H4 (cell line): Measurements from ENCODE around the gene MCL1. TPM values are rescaled to one million over a fixed set of nuclear protein-coding genes. Genes with fewer than 3 reads are reported as not detected.
"Not testable (repeated sequence)": the region's sequence is repeated elsewhere in the genome, so short reads cannot be mapped to it uniquely, and the experiment has no call there.

Experiments
- DNase-seq: peaks from one replicate; pipeline ENCODE4 v3.0.0-alpha.2; 2015; ENCODE audit warnings: low spot score
- total RNA-seq: library from RNA; depleted of rRNA; stranded (reverse); fragments of >200 nt; shearing (Covaris generic); gene quantifications from 2 replicates; pipeline ENCODE4 v1.2.3, GENCODE V29; 2014

Gene MCL1
- total RNA-seq, 1 experiment from 2014 or later, result 98.6 TPM

- DNase-seq, result not testable (repeated sequence)
Observed at GRCh38 chr1:150602372-150602771, 23.0 kb upstream of the MCL1 start.

DNA sequence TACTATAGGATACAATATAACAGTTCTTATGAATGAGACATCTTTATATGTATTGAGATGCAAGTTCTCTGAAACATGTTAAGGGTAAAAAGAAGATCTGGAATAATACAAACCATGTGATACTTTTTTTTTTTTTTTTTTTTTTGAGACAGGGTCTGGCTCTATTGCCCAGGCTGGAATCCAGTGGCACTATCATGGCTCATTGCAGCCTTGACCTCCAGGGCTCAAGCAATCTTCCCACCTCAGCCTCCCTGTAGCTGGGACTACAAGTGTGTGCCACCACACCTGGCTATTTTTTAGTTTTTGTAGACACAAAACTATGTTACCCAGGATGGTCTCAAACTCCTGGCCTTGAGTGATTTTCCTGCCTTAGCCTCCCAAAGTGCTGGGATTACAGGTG, 22.1 kb upstream of the MCL1 start:
- no peak for DNase-seq

GRCh38 chr1:150598346-150598745, 18.9 kb upstream of the MCL1 start:
- not testable (repeated sequence) for DNase-seq

DNA sequence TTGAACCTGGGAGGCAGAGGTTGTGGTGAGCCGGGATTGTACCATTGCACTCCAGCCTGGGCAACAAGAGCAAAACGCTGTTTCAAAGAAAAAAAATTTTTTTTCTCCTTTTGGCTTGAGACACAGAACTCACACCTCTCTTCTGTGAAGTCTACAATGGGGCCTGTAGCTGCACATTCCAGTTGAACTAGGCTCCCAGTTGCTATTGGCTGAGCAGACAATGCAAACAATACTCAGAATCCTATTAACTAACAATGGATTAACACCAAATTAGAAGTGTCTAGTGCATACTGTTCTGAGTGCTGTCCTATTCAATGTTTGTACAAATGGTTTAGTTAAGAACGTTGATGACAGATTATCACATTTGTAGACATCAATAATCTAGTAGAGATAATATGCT, 17.6 kb upstream of the MCL1 start:
- DNase-seq, result no peak

GRCh38 chr1:150596095-150596892, 16.9 kb upstream of the MCL1 start:
- no peak for DNase-seq

DNA sequence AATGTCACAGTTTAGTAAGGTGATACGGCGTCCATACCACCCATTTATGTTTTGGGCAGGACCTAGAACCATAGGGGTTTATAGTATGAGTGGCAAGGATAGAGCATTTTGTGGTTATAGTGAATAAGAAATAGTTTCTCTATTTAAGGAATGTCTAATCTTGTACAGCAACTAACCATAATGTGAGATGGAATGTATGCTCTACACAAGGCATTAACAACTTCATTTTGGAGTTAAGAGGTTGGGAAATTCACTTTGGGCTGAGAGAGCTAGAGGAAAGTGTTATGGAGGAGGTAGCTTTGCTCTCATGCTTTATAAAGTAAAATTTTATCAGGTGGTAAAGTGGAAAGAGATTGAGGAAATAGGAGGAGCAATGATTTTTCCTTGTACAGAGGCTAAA, 3.0 kb upstream of the MCL1 start:
- DNase-seq, result no peak

DNA sequence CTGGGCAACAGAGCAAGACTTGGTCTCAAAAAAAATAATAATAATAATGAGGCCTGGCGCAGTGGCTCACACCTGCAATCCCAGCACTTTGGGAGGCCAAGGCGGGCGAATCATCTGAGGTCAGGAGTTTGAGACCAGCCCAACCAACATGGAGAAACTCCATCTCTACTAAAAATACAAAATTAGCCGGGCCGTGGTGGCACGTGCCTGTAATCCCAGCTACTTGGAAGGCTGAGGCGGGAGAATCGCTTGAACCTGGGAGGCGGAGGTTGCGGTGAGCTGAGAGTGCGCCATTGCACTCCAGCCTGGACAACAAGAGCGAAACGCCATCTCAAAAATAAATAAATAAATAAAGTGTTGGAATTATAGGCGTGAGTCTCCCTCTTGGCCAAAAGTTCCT, 2.6 kb upstream of the MCL1 start:
- DNase-seq, result not testable (repeated sequence)

GRCh38 chr1:150581437-150581836, 2.0 kb upstream of the MCL1 start:
- DNase-seq, result not testable (repeated sequence)

- not testable (repeated sequence) for DNase-seq
Observed at GRCh38 chr1:150580966-150581365, 1.6 kb upstream of the MCL1 start.

DNA sequence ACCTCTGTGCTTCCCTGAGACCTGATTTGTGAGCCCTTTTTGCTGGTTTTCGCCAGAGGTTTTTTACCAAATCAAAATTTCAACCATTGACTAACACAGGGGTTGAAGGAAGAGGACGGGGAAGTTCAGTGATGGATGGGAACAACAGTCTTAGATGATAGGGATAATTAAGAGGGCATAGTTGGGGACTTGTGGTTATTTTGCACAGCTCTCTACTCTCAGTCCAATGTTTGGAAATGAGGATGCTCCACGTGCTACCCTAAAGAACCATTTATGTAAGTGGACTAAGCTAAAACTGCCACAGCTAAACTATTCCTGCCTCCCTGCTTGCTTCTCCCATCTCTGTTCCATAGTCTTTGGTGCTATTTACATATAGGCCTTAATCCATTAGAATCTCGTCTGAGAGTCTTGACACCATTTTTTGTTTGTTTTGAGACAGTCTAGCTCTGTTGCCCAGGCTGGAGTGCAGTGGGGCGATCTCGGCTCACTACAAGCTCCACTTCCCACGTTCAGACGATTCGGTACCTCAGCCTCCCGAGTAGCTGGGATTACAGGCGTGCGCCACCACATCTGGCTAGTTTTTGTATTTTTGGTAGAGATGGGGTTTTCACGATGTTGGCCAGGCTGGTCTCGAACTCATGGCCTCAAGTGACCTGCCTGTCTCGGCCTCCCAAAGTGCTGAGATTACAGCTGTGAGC, 684 bp upstream of the MCL1 start:
- no peak for DNase-seq

DNA sequence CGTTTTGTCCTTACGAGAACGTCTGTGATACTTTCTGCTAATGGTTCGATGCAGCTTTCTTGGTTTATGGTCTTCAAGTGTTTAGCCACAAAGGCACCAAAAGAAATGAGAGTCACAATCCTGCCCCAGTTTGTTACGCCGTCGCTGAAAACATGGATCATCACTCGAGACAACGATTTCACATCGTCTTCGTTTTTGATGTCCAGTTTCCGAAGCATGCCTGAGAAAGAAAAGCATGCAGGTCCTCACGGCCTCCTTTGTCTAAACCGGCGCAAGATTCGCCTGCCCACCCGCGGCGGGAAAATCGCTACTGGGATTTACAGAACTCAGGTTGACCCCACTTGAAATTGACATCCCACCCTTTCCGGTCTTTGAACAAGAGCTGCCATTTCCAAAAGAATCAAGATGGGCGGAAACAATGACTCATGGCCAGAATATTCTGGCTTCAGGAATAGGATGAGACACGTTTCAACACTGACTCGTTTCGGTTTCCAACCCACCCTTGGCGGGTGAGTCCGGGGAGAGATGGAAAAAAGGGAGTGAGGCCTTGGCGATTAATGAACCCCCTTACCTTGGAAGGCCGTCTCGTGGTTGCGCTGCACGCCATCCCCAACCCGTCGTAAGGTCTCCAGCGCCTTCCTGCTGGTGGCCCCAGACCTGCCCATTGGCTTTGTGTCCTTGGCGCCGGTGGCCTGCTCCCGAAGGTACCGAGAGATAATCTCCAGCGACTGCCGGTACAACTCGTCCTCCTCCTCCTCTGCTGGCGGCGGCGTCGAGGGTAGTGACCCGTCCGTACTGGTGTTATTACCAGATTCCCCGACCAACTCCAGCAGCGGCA, 919 bp downstream of the MCL1 start:
- no peak for DNase-seq

DNA sequence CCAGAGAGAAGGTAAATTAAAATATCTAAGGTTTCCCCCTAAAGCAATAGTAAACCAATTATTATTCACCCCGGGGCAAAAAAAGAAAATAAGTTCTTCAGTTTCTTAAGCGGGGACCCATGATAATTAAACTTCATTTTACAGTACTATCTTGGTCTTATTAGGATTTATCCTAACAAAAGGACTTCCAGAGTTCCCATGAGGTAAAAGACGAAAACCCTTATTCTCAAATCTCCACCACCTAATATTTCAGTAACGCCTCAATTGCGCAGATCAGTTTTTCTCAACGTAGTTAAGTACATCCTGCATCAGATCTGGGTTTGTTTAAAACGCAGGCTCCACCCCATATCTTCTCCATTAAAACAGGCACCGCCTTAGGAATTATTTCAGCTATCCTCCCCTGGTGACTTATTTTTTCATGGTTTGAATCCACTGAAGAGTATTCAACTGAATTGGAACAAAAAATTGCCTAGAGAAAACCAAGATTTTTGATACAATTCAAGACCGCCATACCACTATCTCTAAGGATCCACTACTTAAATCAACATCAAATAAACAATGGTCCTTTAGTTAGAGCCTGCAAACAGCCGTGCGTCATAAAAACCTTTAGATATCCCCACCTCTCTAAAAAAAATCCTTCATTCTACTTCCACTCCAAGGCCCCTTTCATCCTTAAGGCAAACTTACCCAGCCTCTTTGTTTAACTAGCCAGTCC, 1.7 kb downstream of the MCL1 start:
- no peak for DNase-seq

DNA sequence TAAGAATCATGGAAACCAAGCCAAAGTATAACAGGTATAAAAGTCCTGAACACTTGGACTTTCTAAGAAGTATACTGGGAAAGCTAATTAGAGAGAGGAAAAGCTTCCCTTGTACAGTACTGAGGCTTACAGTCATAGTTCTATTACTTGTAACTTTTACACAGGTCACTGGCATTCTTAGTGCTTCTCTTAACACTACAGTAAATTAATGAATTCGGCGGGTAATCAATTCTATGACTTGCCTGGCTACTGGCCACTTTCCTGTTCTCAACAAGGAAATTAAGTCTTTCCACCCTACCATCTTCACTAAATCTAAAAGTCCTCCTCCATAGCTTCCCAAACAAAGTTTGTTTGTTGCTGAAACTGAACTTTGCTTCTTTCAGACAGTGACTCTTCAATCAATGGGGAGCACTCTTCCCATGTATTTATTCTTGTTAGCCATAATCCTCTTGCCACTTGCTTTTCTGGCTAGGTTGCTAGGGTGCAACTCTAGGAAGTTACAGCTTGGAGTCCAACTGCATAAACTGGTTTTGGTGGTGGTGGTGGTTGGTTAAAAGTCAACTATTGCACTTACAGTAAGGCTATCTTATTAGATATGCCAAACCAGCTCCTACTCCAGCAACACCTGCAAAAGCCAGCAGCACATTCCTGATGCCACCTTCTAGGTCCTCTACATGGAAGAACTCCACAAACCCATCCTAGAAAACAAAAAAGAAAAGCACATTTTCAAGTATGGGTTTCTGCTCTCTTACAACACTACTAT, 2.4 kb downstream of the MCL1 start:
- no peak for DNase-seq

DNA sequence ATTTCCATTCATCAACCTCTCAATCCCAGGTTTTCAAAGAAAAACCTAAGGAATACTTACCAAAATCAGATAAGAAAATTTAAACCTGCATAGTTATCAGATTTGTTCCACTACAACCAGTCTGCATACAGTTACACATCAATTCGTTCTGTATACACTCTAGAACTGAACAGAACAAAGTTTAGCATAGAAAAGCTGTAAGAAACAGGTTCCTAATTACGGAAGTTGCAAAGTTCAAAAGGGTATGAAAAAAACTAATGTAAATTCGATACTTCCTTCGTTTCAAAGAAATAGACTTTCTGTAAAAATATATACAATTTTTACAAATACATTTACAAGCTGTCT, 3.1 kb downstream of the MCL1 start:
- no peak for DNase-seq

DNA sequence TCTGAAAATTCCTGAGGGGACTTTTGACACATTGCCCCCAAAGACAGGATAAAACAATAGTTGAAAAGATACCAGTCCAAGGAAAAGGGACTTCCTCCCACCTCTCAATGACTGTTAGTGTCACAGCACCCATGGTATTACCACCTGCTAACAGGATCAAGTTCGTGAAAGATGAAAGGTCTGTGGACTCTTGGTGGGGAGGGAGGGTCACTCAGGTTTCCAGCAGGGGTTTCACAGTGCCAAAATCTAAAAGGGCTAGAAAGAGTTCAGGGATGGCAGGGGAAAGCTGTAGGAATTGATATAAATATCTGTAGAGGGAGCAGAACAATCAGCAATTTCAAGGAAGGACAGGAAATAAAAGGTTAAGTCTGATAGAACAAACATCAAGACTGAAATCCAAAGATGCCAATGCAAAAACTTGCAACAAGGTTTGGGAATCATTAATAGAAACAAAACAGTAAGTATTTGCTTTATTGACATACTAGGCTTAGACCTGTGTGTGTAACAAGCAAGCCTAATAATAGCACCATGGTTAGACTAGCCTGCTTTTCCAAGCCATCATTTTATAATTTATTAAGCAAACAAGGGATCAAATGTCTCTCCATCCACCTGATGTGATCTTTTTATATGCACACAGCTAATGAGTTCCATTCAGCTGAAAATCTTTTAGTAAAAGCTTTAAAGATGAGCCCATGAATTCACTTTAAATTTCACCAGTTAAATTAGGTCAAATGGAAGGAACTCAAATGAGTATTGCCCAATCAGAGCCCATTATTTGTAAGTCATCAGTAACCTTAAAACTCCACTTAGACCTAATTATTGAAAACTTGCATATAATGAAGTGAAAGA, 3.7 kb downstream of the MCL1 start:
- no peak for DNase-seq

- peak; percentile 3 for DNase-seq
Observed at GRCh38 chr1:150575072-150575489, 4.3 kb downstream of the MCL1 start.

DNA sequence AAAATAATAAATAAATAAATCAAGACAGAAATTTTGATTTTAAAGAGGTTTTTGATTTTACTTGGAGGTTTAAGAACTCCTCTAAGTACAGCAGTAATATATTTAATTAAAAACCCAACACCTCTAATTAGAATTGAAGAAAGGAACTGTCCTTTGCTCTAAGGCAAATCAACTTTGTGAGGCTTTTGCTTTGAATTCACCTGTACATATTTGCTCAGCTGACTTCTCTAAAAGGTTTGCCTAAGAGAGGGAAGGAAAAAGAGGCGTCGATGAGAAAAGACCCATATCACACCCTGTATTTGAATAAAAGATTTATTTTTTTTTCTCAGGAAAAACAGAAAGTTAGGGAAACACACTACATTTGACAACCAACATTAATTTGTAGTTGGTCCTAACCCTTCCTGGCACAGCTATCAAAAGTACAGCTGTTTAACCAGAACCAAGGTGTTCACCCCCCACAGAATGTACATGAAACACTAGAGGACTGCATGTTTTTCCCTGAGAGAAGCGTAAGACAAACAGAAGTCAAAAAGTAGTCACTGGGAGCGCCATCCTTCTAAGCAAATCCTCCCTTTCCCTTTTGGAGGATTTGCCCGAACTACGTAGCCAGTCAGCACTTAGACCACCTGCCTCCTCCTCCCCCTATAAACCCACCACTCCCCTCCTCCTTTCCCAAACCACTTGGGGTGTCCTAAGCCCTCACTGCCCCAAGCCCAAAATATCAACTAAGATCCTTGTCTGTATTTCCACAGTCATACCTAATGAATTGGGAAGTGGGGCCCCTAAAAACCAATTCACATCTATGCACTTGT, 4.9 kb downstream of the MCL1 start:
- DNase-seq, result peak; percentile 4

- DNase-seq, result peak; percentile 10
Observed at GRCh38 chr1:150573648-150574071, 5.8 kb downstream of the MCL1 start.
